ENCODE results near the gene CCDC33.
A peak's percentile ranks its signal among the peaks of the same experiment; 100 is the strongest.

The CCDC33 gene

GRCh38 chr15:74196175-74196574 lies 40.0 kb upstream of the CCDC33 start:
- no peak for DNase-seq (ENCODE audit: low read depth, low spot score)
- Histone ChIP-seq H3K9me3 (ENCODE audit: insufficient read depth, low read length) (no peaks in the 10 kb centered on the region), H3K9ac (ENCODE audit: insufficient read length, low read depth) (no peak overlapping the region), H3K4me3 (ENCODE audit: insufficient read length, low read depth) (no peak overlapping the region), H3K4me1 (ENCODE audit: insufficient read depth, insufficient read length) (peaks cover 23% of the 10 kb centered on the region), H3K36me3 (ENCODE audit: insufficient read depth, insufficient read length, low read length) (peaks cover 5% of the 10 kb centered on the region), H3K27me3 (ENCODE audit: insufficient read depth, insufficient read length) (peaks cover 4% of the 10 kb centered on the region)
- no peak for TF ChIP-seq YY1 (IDR thresholded peaks at IDR 0.05; ENCODE audit: insufficient read depth, insufficient read length)
- TF ChIP-seq SUZ12 (IDR thresholded peaks at IDR 0.05; ENCODE audit: extremely low read depth, insufficient read depth, insufficient read length), result no peak
- TF ChIP-seq ZNF274 (IDR thresholded peaks at IDR 0.05; ENCODE audit: low read depth, low read length), result no peak

- no peak overlapping the region for H3K9ac ChIP-seq (ENCODE audit: insufficient read length, low read depth)
- H3K9me3 ChIP-seq (ENCODE audit: insufficient read depth, low read length), result no peaks in the 10 kb centered on the region
- H3K4me3 ChIP-seq (ENCODE audit: insufficient read length, low read depth), result no peak overlapping the region
- no peak for TF ChIP-seq ZNF274 (IDR thresholded peaks at IDR 0.05; ENCODE audit: low read depth, low read length)
- TF ChIP-seq YY1 (IDR thresholded peaks at IDR 0.05; ENCODE audit: insufficient read depth, insufficient read length), result no peak
- no peak for TF ChIP-seq SUZ12 (IDR thresholded peaks at IDR 0.05; ENCODE audit: extremely low read depth, insufficient read depth, insufficient read length)
- DNase-seq (ENCODE audit: low read depth, low spot score), result no peak
- peaks cover 31% of the 10 kb centered on the region for H3K4me1 ChIP-seq (ENCODE audit: insufficient read depth, insufficient read length)
- peaks cover 4% of the 10 kb centered on the region for H3K27me3 ChIP-seq (ENCODE audit: insufficient read depth, insufficient read length)
- H3K36me3 ChIP-seq (ENCODE audit: insufficient read depth, insufficient read length, low read length), result peaks cover 5% of the 10 kb centered on the region
Observed at GRCh38 chr15:74197176-74197965, 38.8 kb upstream of the CCDC33 start.

DNA sequence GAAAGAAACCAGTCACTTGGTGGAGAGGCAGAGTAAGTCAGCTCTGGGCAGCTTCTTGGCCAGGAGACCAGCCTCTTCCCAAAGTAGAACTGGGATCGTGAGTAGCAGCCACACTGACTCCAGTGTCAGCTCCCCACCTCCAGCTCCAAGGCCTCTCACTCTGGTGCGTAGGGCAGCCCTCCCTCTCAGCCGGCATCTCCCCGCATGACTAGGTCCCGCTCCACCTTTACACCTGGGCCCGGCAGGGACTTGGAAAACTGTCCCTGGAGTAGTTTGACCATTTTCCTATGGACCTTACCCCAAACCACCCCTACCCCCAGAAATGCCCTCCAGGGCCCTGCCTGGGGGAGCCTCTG lies 36.9 kb upstream of the CCDC33 start:
- H3K9ac ChIP-seq (ENCODE audit: insufficient read length, low read depth), result peak overlapping the region; percentile 14
- peaks cover 32% of the 10 kb centered on the region for H3K4me1 ChIP-seq (ENCODE audit: insufficient read depth, insufficient read length)
- H3K36me3 ChIP-seq (ENCODE audit: insufficient read depth, insufficient read length, low read length), result peaks cover 5% of the 10 kb centered on the region
- H3K9me3 ChIP-seq (ENCODE audit: insufficient read depth, low read length), result no peaks in the 10 kb centered on the region
- TF ChIP-seq ZNF274 (IDR thresholded peaks at IDR 0.05; ENCODE audit: low read depth, low read length) (no peak), YY1 (IDR thresholded peaks at IDR 0.05; ENCODE audit: insufficient read depth, insufficient read length) (no peak), SUZ12 (IDR thresholded peaks at IDR 0.05; ENCODE audit: extremely low read depth, insufficient read depth, insufficient read length) (no peak)
- DNase-seq (ENCODE audit: low read depth, low spot score), result no peak
- peaks cover 4% of the 10 kb centered on the region for H3K27me3 ChIP-seq (ENCODE audit: insufficient read depth, insufficient read length)
- H3K4me3 ChIP-seq (ENCODE audit: insufficient read length, low read depth), result no peak overlapping the region

- Histone ChIP-seq H3K27me3 (ENCODE audit: insufficient read depth, insufficient read length) (peaks cover 10% of the 10 kb centered on the region), H3K9ac (ENCODE audit: insufficient read length, low read depth) (peak overlapping the region; percentile 61), H3K36me3 (ENCODE audit: insufficient read depth, insufficient read length, low read length) (no peaks in the 10 kb centered on the region), H3K4me1 (ENCODE audit: insufficient read depth, insufficient read length) (peaks cover 37% of the 10 kb centered on the region), H3K4me3 (ENCODE audit: insufficient read length, low read depth) (no peak overlapping the region), H3K9me3 (ENCODE audit: insufficient read depth, low read length) (no peaks in the 10 kb centered on the region)
- DNase-seq (ENCODE audit: low read depth, low spot score), result no peak
- TF ChIP-seq ZNF274 (IDR thresholded peaks at IDR 0.05; ENCODE audit: low read depth, low read length) (no peak), YY1 (IDR thresholded peaks at IDR 0.05; ENCODE audit: insufficient read depth, insufficient read length) (no peak), SUZ12 (IDR thresholded peaks at IDR 0.05; ENCODE audit: extremely low read depth, insufficient read depth, insufficient read length) (no peak)
Observed at GRCh38 chr15:74200412-74200815, 35.7 kb upstream of the CCDC33 start.

- H3K36me3 ChIP-seq (ENCODE audit: insufficient read depth, insufficient read length, low read length), result no peaks in the 10 kb centered on the region
- no peaks in the 10 kb centered on the region for H3K9me3 ChIP-seq (ENCODE audit: insufficient read depth, low read length)
- peaks cover 14% of the 10 kb centered on the region for H3K27me3 ChIP-seq (ENCODE audit: insufficient read depth, insufficient read length)
- H3K4me1 ChIP-seq (ENCODE audit: insufficient read depth, insufficient read length), result peaks cover 41% of the 10 kb centered on the region
- DNase-seq (ENCODE audit: low read depth, low spot score), result no peak
- H3K4me3 ChIP-seq (ENCODE audit: insufficient read length, low read depth), result no peak overlapping the region
- TF ChIP-seq ZNF274 (IDR thresholded peaks at IDR 0.05; ENCODE audit: low read depth, low read length) (no peak), YY1 (IDR thresholded peaks at IDR 0.05; ENCODE audit: insufficient read depth, insufficient read length) (no peak), SUZ12 (IDR thresholded peaks at IDR 0.05; ENCODE audit: extremely low read depth, insufficient read depth, insufficient read length) (no peak)
- H3K9ac ChIP-seq (ENCODE audit: insufficient read length, low read depth), result peak overlapping the region; percentile 61
Observed at GRCh38 chr15:74200871-74201419, 35.2 kb upstream of the CCDC33 start.

DNA sequence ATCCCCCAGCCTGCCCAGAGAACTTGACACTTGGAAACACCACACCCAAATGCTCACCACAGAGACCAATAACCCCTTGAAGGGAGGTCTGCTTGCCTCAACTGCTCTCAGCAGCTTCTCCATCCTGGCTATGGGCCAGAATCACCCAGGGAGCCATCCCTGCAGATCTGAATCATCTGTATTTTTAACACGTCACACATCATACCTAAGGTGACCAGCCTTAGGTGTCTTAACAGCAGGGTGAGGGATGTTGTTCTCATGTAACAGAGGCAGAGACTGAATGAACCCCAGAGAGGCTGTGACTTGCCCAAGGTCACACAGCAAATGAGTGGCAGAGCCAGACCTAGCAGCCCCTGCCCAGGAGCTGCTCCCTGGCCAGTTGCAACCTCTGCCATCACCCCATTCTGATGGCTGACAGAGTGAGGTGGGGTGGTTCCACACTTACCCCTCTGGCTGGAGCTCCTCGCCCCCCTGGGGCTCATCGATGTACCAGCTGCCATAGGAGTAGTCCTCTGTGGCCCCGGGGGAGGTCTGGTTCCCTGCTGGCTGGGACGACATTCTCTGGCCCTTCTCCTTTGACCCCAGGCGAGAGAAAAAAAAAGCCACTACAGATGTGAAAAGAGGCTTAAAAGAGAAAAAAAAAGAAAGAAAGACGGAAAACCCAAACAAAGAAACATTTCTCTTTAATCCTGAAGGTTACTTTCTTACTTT lies 34.3 kb upstream of the CCDC33 start:
- H3K36me3 ChIP-seq (ENCODE audit: insufficient read depth, insufficient read length, low read length), result no peaks in the 10 kb centered on the region
- peaks cover 41% of the 10 kb centered on the region for H3K4me1 ChIP-seq (ENCODE audit: insufficient read depth, insufficient read length)
- H3K4me3 ChIP-seq (ENCODE audit: insufficient read length, low read depth), result peak overlapping the region; percentile 68
- H3K9me3 ChIP-seq (ENCODE audit: insufficient read depth, low read length), result no peaks in the 10 kb centered on the region
- H3K9ac ChIP-seq (ENCODE audit: insufficient read length, low read depth), result peak overlapping the region; percentile 95
- DNase-seq (ENCODE audit: low read depth, low spot score), result no peak
- no peak for TF ChIP-seq YY1 (IDR thresholded peaks at IDR 0.05; ENCODE audit: insufficient read depth, insufficient read length)
- TF ChIP-seq SUZ12 (IDR thresholded peaks at IDR 0.05; ENCODE audit: extremely low read depth, insufficient read depth, insufficient read length), result no peak
- no peak for TF ChIP-seq ZNF274 (IDR thresholded peaks at IDR 0.05; ENCODE audit: low read depth, low read length)
- H3K27me3 ChIP-seq (ENCODE audit: insufficient read depth, insufficient read length), result peaks cover 22% of the 10 kb centered on the region
